HG03354 (cell line): Measurements from ENCODE around the gene FAM193A.
A peak's percentile ranks its signal among the peaks of the same experiment; 100 is the strongest.

Experiments used
- ATAC-seq: cut with Tn5 transposase; IDR thresholded peaks from one replicate; pipeline ENCODE4 v1.9.1; 2021; ENCODE audit warnings: mild to moderate bottlenecking; ENCODE audit not compliant: unreplicated experiment, poor library complexity, severe bottlenecking

FAM193A gene

DNA sequence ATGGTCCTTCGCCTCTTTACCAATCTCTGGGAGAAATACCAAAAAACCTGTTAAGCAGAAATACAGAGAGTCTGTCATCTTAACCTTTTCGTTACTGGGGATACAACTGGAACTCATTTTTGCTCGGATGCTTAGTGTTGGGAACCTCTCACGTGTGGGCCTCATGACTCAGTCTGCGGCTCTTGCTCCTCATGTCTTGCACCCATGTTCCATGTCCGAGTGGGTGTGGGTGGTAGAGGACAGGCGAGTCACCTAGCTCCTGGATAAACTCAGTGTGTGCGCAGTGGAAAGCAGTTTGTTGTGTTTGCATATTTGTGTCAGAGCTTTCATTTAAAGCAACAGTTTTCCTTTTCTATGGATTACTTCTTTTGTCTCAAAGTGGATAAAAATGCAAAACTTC lies 149.1 kb downstream of the FAM193A start:
- ATAC-seq = no peak

DNA sequence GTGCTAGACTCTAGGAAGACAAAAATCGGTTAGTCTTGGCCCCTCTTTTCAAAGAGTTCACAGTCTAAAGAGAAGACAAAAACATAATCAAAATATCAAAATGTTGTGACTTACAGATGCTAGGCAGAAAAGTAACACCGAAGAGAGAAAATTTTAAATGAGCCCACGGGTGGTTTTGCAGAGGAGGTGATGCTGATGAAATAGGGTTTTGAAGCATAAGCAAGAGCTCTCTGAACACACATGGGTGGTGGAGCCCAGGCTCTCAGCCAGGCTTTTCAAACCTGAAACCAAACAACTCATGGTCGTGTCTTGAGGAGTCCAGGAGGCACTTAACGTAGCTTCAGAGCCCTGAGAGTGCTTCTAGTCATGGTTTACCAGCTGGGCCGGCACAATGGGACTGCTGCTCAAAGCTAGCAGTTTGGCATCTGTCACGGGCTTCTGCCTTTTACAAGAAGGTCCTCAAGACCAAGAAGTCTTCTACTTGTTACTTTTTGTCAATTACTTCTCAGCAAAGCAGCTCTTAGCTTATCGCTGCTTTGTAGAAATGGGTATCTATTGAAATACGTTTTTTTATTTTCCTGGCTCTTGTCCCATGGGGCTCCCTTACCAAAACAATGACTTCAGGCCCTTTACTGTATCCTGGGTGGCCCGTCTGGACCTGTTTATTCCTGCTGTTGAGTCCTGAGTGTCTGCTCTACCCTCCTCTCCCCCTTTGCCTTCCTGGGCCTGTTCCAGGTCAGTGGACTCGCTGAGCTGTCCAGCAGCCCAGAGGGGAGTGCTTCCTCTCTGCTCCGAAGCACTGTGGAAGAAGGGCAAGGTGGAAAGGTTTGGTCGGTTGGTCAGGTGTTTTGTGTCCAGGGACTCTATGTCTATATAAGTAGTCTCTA lies 150.2 kb downstream of the FAM193A start:
- ATAC-seq = no peak

DNA sequence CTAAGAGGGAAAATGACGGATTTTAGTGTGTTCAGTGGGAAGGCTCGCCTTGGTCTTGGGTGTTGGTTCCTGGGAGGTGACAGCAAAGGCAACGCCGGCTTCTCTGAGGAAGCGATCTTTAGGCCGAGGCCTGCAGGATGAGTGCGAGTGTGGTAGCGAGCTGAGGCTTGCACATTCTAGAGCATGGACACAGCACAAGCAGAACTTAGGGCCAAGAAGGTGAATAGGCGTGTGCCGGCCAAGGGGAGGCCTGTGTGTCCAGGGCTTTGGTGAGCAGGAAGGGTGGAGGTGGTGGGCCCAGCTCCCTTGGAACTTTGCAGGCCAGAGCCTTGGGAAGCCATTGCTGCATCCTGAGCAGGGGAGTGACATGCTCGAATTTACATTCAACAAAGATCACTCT lies 151.8 kb downstream of the FAM193A start:
- no peak for ATAC-seq

DNA sequence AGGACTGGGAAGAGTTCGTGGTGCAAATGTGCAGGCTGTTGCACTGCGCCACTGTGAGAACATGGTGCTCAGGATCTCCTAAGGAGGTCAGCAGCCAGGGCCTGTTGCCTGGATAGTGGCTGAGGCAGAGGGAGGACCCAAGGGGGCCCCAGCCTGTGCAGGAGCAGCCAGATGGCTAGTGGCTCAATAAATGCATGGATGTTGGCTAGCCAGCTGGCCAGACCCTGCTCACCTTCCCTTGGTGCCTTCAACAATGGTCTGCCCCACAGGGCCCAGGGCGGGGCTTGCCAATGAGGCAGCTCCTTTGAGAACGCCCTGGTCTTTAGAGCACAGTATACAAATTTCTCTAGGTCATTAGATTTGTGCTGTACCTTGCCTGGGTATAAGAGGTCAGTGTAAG lies 152.2 kb downstream of the FAM193A start:
- no peak for ATAC-seq

DNA sequence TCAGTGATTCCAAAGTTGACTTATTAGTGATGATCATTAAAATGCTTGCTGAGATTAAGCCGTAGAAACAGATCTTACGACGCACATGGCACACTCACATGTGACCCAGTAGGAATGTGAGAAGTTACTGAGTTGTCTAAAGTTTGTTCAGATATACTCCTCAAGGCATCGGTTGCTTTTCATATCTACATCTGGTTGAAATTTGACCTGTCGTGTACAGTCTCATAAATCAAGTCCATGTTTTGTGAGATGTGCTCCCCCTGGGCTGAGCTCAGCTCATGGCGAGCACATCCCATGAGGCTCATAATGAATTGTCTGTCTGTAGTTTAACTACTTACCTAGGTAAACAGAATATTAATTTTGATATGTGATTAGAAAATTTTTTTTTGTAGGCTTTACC lies 152.7 kb downstream of the FAM193A start:
- no peak for ATAC-seq

DNA sequence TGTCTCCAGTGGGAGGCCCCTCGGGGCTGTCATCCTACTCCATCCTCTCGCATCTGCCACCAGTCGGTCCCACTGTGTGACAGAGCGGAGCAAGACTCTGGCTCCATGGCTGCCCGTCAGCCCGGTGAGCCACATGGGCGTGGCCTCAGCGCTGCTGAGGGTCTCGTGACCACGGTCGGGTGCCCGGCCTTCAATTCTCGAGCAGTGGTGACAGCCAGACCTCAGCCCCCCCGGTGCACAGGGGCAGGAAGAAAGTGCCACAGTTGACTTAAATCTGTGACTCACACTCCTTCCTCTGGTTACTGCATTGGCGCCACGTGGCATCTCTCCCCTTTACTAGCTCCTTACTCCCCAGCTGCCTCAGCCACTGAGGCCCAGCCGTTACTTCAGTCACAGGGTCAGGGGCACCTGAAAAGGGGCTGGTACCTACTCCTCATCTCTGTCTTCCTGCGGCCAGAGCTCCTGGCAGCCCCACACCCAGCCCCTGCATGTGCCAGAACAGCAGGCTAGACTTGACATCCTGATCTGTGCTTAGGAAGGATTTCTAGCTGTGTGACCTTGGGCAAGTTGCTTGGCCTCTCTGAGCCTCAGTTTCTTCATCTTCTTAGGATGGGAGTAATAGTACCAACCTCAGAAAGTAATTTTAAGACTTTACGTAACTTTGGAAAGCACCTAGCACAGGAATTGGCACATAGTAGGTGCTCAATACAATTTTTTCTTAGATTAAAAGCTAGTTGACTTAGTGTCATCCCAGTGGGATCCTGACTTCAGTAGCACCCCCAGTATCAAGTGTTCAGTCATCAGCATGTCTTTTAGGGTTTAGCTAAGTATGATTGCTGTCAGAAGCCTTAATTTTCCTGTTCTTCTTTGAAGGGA lies 153.6 kb downstream of the FAM193A start:
- peak; percentile 76 for ATAC-seq

DNA sequence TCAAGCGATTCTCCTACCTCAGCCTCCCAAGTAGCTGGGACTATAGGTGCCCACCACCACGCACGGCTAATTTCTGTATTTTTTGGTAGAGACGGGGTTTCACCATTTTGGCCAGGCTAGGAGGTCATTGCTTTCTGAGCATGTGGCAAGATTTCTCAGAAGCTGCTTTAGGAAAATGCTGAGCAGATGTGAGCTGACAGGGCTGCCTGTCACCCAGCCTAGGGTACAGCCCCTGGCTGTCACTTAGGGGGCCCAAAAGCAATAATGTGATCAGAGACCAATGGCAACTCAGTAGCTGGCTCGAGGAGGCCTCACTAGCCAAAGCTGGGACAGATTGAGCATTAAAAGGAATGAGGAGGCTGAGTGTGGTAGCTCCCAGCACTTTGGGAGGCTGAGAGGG lies 154.9 kb downstream of the FAM193A start:
- ATAC-seq = no peak

DNA sequence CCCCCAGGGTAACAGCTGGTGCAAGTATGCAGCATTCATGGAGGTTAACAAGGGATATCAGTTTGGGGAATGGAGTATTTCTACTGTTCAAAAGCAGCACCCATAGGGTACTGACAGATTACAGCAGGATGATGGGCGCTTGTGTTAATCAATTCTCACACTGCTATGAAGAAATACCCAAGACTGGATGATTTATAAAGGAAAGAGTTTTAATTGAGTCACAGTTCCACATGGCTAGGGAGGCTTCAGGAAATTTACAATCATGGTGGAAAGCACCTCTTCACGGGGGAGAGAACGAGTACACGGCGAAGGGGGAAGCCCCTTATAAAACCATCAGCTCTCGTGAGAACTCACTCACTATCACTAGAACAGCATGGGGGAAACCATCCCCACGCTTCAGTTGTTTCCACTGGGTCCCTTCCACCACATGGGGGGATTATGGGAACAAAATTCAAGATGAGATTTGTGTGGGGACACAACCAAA lies 155.5 kb downstream of the FAM193A start:
- no peak for ATAC-seq

DNA sequence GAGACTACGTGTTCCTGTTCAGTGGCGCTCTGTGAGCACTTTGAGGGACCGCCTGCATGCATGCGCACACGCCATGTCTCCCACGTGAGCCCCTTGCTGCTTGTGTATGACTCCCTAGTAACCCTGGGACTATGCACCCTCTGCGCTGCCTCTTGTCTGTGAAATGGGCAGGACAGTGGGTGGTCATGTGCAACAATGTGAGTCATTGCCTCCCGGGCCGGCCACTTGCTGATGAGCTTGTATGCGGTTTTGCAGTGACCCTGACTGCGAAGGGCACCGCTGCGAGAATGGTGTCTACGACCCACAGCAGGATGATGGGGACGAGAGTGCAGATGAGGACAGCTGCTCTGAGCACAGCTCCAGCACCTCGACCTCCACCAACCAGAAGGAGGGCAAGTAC lies 158.2 kb downstream of the FAM193A start:
- no peak for ATAC-seq

DNA sequence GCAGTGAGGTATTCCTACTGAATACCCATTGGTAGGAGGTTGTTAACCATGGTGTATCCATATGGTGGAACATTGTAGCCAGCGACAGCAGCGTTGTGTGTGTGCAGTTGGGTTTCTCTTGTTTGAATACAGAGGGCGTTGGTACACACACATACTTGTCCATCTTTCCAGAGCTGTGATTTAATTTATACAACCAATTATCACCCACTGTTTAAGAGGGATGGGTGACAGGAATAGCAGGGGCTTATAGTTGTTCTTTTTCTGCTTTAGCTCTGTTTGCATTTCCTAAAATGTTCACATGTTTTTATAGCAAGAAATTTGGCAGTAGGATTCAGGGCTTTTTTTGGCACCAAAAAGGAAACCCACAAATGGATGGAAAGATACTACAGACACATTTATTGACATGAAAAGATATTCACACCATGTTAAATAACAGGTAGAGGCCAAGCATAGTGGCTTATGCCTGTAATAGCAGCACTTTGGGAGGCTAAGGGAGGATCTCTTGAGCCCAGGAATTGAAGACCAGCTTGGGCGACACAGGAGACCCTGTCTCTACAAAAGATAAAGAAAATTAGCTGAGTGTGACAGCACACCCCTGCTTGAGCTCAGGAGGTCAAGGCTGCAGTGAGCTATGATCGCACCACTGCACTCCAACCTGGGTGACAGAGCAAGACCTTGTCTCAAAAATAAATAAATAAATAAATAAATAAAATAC lies 159.1 kb downstream of the FAM193A start:
- ATAC-seq = no peak

DNA sequence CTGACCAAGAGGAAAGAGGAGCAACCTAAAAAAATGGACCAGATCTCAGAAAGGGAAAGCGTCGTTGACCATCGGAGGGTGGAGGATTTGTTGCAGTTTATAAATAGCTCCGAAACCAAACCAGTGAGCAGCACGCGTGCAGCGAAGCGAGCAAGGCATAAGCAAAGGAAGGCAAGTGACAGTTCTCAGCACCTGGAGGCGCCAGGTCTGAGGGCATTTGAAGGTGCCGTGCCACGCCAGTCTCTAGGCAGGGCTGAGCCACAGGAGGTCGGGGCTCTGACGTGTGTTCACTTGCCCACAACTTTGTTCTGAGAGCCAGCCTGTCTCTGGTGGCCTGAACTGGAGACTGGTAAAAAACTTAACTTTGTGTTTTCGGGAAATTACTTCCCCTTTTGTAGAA lies 160.0 kb downstream of the FAM193A start:
- ATAC-seq = peak; percentile 94

DNA sequence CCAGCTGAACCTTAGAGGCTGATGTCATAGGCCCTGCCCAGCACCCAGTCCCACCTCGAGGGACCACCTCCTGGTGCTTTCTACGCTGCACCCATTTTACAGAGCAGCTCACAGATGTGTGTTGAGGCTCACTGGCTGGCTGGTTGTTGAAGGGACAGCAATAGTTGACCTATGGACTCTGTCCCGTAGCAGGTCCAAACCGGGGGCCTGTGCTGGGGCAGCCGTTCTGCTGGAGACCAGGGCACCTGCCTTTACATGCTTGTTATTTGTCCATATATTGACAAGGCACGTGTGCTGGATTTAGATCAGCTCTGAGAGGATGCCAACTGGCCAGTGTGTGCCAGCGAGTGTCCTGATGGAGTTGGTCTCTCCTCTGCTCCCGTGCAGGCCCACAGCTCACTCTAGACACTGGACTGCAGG lies 161.6 kb downstream of the FAM193A start:
- no peak for ATAC-seq

DNA sequence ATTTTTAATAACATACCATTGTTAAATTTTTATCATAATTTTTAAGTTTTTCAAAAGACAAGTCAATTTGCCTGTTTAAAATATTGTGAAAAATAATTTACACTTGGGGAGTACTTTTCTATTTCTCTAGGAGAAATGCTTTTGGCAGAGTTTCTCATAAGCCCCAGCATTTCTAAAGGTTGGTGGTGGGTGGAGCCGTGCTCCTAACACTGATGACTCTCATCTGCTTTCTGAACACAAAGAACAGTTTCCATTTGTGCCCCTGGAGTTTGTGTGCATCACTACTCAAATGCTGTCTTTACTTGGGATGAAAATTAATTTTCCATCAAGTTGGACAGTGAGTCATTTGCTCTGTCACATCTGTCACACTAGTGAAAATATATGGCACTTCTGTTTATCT lies 162.1 kb downstream of the FAM193A start:
- no peak for ATAC-seq

DNA sequence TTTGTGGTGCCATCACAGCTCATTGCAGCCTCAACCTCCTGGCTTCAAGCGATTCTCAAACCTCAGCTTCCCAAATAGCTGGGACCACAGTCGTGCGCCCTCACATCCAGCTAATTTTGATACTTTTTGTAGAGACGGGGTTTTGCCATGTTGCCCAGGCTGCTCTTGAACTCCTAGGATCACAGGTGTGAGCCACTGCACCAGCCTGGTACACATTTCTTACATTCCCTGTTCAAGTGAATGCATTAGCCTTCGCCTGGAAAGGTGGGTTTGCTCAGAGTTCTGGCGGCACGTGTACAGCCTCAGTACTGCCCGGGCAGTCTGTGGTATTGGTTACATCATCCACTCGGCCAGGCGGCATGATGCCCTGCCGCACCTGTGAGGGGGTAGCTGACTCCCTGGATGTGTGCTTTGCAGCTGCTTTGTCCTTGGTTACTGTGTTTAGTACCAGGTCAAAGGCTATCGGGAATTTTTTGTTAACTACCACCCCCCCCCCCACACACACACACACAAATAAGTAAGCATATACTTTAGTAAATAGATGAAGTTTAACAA lies 162.6 kb downstream of the FAM193A start:
- no peak for ATAC-seq

DNA sequence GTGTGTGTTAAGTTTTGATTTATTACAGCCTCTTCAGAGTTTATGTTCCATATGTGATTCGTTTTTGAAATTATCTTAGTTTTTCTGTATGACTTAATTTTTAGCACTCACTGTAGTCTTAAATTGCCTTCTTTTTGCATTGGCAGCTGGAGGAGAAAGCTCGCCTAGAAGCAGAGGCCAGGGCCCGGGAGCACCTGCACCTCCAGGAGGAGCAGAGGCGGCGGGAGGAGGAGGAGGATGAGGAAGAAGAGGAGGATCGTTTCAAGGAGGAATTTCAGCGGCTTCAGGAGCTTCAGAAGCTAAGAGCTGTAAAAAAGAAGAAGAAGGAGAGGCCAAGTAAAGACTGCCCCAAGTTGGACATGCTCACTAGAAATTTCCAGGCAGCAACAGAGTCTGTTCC lies 163.1 kb downstream of the FAM193A start:
- no peak for ATAC-seq

DNA sequence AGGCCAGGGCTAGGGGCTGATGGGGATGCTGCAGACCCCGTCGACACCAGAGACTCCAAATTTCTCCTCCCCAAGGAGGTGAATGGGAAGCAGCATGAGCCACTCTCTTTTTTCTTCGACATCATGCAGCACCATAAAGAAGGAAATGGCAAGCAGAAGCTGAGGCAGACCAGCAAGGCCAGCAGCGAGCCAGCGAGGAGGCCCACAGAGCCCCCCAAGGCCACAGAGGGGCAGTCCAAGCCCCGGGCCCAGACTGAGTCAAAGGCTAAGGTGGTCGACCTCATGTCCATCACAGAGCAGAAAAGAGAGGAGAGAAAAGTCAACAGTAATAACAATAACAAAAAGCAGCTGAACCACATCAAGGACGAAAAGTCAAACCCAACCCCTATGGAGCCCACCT lies 163.6 kb downstream of the FAM193A start:
- no peak for ATAC-seq

DNA sequence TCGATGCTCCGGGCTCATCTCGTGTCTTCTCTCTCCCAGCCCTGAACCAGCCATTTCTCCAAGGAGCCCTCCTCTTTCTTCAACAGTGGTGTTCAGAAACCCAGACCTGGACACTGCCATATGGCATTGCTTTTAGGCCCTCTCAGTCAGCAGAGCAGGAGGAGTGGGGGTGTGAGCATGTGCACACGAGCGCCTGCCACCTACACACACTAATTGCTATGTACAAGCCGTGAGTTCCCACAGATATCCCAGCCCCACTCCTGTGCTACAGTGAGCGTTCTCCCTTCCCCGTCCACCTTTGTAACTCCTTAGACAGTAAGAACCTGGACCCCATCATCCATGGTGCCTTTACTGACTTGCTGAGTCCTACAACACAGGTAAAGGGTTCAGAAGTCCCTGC lies 165.9 kb downstream of the FAM193A start:
- ATAC-seq = no peak

DNA sequence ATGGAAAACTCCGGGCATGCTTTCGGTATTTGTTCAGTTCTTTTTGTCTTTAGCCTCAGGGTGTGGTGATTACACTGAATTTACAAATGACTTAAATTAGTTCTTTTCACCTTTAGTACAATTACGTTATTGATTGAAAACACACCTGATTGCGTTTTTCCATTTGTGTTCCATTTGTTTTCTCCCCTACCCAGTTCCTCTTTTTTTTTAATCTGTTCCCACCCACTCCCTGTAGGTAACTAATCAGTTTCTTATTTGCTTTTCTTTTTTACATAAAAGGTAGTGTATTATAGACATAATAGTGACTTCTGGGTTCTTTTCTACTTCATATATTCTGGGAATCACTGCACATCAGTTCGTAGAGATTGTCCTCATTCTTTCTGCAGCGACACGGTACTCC lies 166.3 kb downstream of the FAM193A start:
- no peak for ATAC-seq

DNA sequence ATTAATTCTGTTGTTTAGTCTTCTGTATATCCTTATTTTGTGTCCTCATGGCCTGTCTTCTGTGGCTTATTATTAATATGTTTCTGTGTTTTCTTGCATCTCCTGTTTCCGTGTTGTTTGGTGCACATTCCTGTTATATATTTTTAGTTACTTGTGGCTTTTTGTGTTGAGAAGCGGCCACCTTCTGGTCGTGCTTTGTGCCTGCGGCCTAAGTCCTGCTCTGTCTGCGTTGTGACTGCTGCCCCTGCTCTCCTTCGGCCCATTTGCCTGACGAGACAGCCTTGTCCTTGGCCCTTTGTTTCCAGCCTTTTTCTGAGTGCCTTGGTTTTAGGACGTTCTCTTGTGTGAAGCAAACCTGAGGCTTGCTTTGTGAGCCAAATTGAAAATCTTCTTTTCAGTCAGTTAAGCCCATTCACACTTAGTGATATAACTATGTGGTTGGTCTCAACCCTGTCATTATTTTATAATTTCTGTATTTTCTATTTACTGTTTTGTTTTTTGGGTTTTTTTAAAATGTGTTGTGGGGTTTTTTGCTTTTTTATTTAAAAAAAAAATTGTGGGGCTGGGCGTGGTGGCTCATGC lies 175.9 kb downstream of the FAM193A start:
- ATAC-seq = no peak

DNA sequence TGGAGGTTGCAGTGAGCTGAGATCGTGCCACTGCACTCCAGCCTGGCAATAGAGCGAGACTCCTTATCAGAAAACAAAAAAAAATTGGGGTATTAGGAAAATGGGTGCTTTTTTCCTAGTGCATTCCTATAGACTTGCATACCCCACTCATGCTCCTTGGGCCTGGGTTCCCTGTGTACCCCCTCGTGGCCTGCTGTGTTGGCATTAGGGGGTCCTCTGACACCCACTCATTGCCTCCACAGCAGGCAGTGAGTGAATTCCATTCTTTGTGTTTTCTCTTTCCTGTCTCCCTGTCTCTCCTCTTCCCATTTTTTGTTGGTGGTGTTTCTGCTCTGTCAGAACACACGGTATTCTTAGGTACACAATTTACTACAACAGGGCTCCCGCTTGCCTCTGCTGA lies 176.9 kb downstream of the FAM193A start:
- ATAC-seq = no peak
